Upper lobe of left lung (tissue), 4 donors: Measurements from ENCODE around the gene ASIC4.

Source experiments
- CTCF ChIP-seq, 6 experiments: fragments of 450-650 bp in 4 of 6; fragments of 200-600 bp in 2 of 6; sonication (generic) in 2 of 6; IDR thresholded peaks; one replicate each; pipeline ENCODE4 v1.5.1; 2016 to 2019; ENCODE audit warnings: antibody characterized with exemption in 6 of 6
- POLR2A ChIP-seq, 4 donors: fragments of 450-650 bp; IDR thresholded peaks; one replicate each; pipeline ENCODE4 v1.5.1; 2016 to 2017; ENCODE audit warnings: antibody characterized with exemption in 4 of 4, mild to moderate bottlenecking in 2 of 4
- POLR2AphosphoS5 ChIP-seq, 2 donors: sonication (generic); formaldehyde crosslinking; IDR thresholded peaks; one replicate each; pipeline ENCODE4 v1.5.1; 2017; ENCODE audit warnings: antibody characterized with exemption in 2 of 2

- TF ChIP-seq POLR2AphosphoS5 (IDR thresholded peaks at IDR 0.05), result no peak
- no peak for TF ChIP-seq CTCF (IDR thresholded peaks at IDR 0.05)
- TF ChIP-seq POLR2A (IDR thresholded peaks at IDR 0.05), result no peak
Observed at GRCh38 chr2:219567131-219567530, 52.8 kb downstream of the ASIC4 start.
